K562 (cell line): Measurements from ENCODE around the gene CRPPA. TPM values are rescaled to one million over a fixed set of nuclear protein-coding genes. Genes with fewer than 3 reads are reported as not detected.
A peak's percentile ranks its signal among the peaks of the same experiment; 100 is the strongest.

Experiments used
- CEBPB ChIP-seq: fragments of 450-650 bp; IDR thresholded peaks from 2 replicates; pipeline ENCODE4 v1.6.1; 2016; ENCODE audit warnings: missing genetic modification characterization, missing compliant biosample characterization
- FOSL1 ChIP-seq: fragments of 200-800 bp; sonication (Bioruptor generic); conservative IDR thresholded peaks from 2 replicates; pipeline ENCODE4 v1.6.1; 2016; ENCODE audit warnings: missing genetic modification characterization, missing compliant biosample characterization
- TEAD1 ChIP-seq, 2 experiments: fragments of 450-650 bp in 1 of 2; sonication (generic) in 1 of 2; formaldehyde crosslinking; IDR thresholded peaks; 2 replicates each; pipeline versions ENCODE4 v1.4.0 to v1.8.0; 2020 to 2022; ENCODE audit warnings: mild to moderate bottlenecking in 2 of 2, missing genetic modification reagents in 1 of 2
- ZNF407 ChIP-seq: fragments of 450-650 bp; IDR thresholded peaks from 2 replicates; pipeline ENCODE4 v1.6.1; 2016; ENCODE audit warnings: low read depth
- polyA plus RNA-seq, 8 experiments: library from polyadenylated mRNA; depleted of rRNA in 4 of 8; stranded (reverse) in 5 of 8; unstranded in 3 of 8; fragments of >200 nt; fragmentation: Nextera tagmentation in 2 of 8; fragmentation: Illumina TruSeq in 1 of 8; extraction: Ambion mirVana in 2 of 8; extraction: Trizol in 1 of 8; gene quantifications; 2 replicates each; pipeline versions ENCODE4 v1.2.1 to v1.2.3, GENCODE V29; 2011 to 2014; ENCODE audit warnings: inconsistent platforms in 1 of 8, missing spikeins in 1 of 8
- total RNA-seq, 7 experiments: library from RNA; depleted of rRNA in 6 of 7; stranded (reverse); fragments of >200 nt in 6 of 7; fragmentation: Illumina TruSeq in 2 of 7; extraction: Trizol in 2 of 7; gene quantifications; 2 replicates each; pipeline versions ENCODE4 v1.2.1 to v1.2.3, GENCODE V29; 2011 to 2021; ENCODE audit warnings: low replicate concordance in 1 of 7

Gene CRPPA
- total and polyA plus RNA-seq, 9 of the 15 experiments (the other 6 are each of a cell fraction or from before 2014, with no cell fraction given) = 3.9 to 14.4 (median 7.8) TPM

GRCh38 chr7:16422103-16422435, 731 bp upstream of the CRPPA start (continued):
- no peak for TF ChIP-seq ZNF407
- peak; percentile 92 for TF ChIP-seq CEBPB (tag)
- peak; percentile 22; the same call in 1 of the 2 replicates for TF ChIP-seq FOSL1 (tag)
- 0 out of 4 replicates have a peak, but pooled peaks of 1 of the 2 experiments have one; percentile 18 for TF ChIP-seq TEAD1 (CRISPR knock-in tag; IDR thresholded peaks at IDR 0.05)
- TF ChIP-seq, all 486 proteins: peak for 5
